ENCODE results near the gene RARA.

The RARA gene

DNA sequence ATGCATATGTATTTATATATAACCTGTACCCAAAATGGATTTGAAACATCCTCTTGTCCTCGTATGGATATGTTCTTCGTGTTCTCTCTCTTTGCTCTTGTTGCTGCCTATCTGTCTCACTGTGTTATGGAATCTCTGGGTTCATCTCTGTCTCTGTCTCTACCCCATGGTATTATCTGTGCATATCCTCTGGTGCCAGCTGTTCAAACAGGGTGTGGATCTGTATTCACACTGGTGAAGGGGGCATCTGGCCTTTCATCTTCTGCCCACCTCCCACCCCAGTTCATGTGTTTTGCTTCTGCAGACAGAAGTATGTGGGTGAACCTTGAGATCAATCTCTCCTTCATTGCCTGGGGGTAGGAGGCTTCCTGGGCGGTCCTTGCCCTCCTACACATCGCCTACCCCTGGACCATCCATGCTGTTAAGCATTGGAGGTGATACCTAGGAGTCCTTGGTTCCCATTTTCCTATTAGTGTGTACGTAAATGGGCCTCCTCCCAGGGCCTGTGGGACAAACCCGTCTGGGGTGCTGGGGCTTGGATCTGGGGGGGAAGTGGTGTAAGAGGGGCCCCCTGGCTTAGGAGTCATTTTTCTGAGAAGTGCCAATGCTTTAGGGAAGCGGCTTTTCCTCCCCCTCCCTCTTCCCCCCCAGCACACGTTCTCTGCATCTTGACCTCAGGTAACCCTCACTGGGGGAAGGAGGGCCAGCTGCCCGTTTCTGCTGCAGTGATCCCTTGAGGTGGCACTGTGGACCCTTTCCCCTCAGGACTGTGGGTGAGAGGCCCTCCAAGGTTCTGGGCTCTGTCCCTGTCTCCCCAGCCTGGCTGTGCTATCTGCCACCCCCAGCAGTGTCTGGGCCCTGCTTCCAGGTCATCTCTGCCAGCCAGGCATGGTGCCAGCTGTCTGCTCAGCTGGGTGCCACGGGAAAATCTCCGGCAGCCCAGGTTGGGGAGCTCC lies 21.1 kb downstream of the RARA start:
- DNase-seq: no peak

DNA sequence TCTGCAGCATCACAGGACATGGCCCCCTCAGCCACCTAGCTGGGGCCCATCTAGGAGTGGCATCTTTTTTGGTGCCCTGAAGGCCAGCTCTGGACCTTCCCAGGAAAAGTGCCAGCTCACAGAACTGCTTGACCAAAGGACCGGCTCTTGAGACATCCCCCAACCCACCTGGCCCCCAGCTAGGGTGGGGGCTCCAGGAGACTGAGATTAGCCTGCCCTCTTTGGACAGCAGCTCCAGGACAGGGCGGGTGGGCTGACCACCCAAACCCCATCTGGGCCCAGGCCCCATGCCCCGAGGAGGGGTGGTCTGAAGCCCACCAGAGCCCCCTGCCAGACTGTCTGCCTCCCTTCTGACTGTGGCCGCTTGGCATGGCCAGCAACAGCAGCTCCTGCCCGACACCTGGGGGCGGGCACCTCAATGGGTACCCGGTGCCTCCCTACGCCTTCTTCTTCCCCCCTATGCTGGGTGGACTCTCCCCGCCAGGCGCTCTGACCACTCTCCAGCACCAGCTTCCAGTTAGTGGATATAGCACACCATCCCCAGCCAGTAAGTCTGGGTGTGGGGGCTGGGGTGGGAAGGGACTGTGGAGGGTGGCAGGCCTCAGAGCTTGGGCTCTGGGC lies 22.0 kb downstream of the RARA start:
- no peak for DNase-seq

DNA sequence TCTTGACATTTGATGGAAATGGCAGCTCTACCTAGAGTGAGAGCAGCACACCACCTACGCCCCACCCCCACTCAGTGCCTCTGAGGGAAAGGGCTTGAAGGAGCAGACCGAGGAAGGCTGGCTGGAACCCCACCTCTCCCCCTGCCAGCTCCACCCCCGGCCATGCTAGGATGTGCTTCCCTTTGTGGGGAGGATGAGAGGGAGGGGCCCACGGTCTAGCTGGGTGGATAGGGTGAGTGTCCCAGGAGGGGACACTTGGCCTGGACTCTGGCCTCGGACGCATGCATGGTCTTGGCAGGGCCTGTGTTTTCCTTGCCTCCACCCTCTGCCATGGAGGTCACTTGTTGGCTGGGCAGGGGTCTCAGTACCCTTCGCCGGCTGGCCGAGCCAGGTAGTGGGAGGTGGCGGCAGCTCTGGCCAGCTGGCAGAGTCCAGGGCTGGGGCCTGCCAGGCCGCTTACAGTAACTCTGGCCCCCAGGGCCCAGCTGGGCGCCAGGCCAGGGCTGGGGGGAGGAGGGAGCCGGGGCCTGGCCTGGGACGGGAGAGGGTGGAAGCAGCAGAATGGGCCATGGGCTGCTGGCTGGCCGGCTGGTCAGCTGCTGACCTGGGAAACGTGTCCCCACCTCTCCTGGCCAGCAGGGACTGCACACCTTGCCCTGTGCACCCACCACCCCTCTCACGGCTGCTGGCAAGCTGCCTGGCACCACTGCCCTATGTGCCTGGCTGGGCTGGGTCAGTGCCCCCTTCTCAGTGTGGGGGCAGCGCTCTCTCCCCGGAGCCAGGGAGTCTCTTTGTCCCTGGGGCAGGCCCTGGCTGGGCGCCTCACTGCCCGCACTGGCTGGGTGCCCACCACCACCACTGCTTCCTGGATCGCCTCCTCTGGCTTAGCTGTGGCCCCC lies 23.0 kb downstream of the RARA start:
- no peak for DNase-seq

DNA sequence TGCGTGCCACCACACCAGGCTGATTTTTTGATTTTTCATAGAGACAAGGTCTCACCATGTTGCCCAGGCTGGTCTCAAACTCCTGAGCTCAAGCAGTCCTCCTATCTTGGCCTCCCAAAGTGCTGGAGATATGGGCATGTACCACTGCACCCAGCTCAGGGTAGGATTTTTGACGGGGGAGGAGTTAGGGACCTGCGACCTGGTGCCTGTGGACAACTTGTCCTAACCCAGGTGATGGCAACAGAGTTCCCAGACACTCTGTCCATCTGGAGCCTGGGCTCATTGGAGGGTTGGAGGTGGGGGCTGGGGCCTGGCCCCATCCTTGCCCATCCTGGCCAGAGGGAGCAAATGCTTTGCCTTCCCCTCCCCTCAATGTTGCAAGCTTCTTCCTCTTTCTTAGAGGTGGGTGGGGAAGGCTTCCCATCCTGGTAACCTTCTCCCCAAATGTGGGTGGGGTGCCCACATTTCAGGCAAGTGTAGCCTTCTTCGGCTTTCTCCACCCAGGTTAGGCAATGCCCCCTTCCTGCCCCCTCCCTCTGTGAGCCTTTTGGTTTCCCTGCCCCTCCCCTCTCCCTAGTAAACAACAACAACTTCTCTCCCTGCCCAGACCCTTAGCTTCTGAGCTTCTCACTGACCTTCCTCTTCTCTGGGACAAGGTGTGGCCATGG lies 24.9 kb downstream of the RARA start:
- DNase-seq: no peak

DNA sequence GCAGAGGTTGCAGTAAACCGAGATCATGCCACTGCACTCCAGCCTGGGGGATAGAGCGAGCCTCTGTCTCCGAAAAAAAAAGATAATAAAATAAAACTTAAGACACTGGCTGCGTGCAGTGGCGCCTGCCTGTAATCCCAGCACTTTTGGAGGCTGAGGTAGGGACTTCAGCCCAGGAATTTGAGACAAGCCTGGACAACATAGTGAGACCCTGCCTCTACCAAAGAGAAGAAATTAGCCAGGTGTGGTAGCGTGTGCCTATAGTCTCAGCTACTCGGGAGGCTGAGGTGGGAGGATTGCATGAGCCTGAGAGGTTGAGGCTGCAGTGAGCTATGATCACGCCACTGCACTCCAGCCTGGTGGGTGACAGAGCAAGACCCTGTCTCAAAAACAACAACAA lies 26.6 kb downstream of the RARA start:
- no peak for DNase-seq

DNA sequence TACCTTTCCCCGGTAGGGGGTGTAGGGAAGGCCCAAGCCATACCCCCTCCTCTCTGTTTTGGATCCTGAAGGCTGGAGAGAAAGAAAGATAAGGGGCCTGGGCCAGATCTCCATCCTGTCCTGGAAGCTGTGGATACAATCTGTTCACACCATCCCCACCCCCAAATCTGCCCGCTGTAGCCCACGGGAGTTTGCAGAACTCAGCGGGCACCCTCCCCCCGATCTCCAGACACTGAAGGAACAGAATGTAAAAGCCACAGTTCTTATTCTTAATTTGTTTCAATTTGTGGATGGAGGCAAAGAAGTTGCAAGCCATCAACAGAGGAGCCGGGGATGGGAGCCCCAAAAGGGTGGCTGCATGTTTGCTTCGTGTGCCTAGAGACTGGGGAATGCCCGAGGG lies 28.4 kb downstream of the RARA start:
- DNase-seq: no peak

DNA sequence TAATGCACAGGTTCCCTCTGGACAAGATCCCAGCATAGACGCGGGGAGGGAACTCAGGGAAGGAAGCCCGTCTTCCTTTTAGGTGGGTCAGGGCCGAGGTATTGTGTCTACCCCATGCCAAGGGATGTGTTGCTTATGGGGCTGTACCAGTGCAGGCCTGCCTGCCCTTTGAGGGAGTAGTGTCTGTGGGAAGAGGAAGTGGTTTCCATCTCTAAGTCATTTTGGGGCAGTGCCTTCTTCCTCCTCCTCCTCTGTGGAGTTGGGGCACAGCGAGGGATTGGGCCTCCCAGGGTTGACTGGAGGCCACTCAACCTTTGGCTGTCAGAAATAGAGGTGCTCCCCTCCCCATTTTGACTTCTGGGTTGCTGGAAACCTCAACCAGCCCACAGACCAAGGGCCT lies 29.1 kb downstream of the RARA start:
- DNase-seq: no peak

DNA sequence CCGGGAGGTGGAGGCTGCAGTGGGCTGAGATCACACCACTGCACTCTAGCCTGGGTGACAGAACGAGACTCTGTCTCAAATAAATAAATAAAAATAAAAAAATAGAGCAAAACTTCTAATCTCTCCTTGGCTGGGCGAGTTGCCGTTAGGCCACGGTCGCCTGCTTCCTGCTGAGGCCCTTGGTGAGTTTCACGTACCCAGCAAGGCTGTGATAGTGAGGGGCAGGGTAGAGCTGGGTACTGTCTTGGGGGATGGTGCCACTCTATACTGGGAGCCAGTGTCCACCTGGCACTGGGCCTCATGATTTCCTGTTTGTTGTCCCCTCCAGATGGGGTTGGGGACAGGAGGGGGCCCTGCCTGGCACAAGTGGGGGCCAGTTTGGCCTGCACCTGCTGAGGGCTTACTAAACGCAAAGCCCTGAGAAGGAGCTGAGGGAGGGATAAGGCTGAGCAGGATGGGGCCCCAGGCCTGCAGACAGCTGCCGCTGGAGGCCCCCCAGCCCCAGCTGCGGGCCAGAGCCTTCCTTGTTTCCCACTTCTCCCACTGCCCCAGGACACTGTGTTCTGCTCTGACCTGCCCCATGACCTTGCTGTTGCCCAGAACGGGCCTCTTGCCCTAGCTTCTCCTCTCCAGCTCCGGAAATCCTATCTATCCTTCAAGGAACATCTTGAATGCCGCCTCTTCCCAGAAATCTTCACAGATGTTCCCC lies 30.1 kb downstream of the RARA start:
- no peak for DNase-seq

DNA sequence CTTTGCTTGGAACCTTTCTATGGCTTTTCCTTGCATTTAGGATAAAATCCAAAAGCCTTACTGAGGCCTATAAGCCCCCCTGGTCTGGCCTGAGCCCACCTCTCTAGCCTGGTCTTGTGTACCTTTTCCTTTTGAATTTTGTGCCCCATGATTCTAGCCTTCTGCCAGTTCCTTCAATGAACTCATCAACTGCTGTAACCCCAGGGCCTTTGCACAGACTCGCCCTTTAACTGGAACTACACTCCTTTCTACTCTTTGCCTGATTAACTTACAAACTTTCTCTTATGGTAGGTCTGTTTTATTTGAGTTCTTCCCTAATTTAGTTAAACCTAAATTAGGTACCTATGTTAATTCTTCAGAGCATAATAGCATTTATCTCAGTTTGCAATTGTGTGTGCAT lies 31.3 kb downstream of the RARA start:
- no peak for DNase-seq

DNA sequence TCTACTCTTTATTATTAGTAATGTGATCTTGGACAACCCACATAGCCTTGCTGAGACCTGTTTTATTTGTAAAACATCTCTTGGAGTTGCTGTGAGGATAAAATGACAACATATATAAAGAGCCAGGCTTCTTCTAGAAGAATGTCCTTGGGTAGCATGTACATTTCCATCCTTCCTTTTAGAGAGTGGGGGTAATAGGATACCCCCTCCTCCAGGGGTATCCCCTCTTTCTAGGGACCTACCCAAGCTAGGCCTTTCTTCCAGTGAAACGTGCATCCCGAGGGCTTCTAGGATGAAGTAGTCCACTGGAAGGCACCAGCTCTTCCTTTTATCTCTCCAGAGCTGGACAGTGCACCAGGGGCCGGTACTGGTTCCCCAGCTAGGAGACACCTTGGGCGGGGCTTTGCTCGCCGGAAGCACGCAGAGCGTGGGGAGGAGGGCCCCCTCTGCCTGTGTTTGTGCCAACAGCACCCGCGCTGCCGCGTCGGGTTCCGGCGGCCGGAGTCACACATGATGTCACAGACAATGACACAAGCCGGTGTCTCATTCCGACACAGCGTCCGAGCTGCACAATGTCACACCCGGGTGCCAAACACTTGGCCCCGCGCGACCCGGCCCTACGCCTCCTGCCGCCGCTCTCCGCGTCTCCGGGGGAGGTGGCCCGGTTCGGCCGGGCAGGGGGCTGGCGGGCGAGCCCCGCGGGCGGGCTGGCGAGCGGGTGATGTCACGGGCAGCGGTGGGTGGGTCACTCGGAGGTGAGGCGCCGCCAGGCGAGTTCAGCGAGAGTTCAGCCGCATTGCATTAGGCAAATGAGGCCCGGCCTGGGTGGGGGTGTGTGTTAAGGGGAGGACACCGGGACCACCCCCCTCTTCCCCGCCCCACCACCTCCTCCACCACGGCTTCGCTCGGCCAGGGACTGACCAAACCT lies 32.2 kb downstream of the RARA start:
- peak; percentile 70 for DNase-seq

DNA sequence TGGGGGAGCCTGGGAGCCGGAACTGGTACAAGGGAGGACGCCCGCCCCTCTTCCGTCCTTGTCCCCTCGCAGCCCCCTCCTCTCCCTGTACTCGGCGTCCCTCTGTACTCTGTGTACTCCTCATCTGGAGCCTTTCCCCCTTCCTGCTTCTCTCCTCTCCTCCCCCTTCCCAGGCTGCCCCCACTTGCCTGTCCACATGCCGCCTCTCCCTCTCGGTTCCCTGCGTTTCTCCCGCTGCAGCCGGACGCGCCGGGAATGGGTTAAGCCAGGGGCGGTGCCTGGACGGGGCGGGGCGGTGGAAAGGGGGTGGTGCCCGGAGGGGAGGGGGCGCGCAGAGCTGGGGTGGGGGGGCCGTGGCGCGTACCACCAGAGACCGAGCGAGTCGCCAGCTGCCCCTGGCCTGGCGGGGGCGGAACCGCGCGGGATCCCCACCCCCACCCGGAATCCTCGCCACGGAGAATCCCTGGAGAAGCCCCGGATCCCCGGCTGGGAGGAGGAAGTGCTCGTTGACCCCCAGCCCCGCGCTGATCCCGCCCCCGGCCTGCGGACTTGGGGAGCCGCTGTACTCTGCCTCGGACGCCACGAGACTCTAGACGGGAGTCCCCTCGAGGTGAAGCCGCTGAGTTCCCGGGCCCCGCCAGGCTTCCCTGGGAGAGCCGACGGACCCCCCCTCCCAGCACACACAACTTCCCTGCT lies 33.0 kb downstream of the RARA start:
- DNase-seq: peak; percentile 40

DNA sequence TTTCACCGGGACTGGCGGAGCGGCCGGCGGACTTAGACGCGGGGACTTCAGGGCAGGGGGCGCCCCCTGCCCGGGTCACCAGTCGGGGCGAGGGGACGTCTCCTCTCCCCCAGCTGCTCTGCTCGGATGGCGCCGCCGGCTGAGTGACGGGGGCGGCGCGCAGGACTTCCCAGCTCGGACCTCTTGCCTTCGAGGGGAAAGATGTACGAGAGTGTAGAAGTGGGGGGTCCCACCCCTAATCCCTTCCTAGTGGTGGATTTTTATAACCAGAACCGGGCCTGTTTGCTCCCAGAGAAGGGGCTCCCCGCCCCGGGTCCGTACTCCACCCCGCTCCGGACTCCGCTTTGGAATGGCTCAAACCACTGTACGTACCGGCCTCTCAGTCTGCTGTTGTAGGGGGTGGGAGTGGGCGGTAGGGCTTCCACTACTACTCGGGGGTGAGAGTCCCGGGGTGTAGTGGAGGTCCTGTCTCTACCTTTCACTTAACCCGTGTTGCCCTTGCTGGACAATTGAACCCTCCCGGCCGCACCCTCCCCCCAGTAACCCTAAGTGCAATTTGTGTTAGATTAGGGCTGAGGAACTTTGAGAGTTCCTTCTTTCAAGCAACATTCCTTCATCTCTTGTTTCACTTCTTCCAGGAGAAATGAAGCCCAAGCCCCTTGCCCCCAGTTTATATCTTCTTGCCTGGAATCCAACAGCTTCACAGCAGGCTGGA lies 33.7 kb downstream of the RARA start:
- no peak for DNase-seq

DNA sequence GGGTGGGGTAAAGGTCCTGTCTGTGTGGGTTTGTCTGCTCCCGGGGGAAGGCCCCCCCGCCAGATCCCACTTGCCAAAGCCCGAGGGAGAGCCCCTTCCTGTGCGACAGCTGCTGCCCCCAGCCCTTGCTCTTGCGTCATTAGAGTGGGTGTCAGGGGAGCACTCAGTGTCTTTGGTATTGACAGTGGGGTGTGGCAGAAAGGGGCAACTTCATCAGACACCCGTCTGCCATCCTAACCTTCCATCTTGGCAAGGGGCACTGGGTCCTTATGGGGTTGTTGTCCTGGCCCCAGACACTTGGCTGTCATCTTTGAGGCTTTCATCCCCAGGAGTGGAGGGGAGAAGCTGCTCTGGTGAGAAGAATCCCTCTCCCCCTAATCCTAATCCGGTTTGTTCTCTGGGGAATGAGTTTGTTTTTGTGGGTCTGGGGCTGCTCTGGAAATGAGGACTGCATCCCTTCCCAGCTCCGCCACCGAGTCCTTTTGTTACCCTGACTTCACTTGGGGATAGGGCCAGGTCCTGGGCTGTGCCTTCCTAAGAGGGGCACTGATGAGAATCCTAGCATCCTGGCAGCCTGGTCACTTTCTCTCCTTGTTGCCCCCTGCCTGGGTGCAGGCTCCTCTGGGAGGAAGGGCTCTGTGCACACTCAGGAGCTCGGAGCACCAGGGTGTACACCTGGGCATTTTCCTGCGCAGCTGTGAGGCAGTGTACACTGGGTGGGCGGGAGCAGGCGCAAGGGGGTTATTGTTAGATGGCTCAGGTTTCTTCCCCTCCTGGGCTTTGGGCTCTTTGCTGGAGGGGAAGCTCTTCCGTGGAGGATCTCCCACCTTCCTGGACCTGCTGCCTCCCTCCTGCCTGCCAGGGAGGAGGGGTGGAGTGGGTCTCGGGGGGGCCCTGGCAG lies 34.5 kb downstream of the RARA start:
- DNase-seq: peak; percentile 87

DNA sequence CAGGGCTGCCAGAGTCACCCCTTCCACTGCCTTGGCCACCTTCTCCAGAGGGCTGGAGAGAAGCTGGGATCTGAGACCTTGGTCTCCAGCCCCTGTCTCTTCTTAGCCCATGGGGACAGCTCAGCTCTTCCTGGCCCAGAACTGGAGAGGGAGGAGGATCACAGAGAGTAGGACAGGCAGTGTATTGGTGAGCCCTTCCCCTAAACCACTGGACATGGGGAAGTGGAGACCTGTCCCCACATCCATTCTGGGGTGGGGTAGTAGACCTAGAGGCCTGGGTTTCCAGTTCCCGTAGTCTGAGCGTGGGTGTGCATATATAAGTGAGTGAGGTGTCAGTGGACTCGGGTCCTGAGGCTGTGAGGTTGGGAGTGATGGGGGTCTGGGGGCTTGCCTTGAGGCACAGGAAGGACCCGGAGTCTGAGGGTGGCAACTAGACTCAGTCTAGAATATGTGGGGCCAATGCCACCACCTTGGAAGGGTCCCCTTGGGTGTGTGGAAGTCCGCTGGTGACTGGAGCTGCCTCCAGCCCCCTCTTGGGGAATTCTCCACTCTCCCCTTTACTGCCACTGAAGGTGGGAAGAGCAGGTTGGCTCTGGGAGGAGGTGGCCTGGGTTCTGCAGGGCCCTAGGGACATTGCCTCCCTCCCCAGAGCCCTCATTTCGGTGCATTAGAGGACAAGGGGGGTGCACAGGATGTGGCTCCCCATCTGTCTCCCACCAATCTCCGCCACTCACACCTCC lies 35.6 kb downstream of the RARA start:
- DNase-seq: peak; percentile 60

DNA sequence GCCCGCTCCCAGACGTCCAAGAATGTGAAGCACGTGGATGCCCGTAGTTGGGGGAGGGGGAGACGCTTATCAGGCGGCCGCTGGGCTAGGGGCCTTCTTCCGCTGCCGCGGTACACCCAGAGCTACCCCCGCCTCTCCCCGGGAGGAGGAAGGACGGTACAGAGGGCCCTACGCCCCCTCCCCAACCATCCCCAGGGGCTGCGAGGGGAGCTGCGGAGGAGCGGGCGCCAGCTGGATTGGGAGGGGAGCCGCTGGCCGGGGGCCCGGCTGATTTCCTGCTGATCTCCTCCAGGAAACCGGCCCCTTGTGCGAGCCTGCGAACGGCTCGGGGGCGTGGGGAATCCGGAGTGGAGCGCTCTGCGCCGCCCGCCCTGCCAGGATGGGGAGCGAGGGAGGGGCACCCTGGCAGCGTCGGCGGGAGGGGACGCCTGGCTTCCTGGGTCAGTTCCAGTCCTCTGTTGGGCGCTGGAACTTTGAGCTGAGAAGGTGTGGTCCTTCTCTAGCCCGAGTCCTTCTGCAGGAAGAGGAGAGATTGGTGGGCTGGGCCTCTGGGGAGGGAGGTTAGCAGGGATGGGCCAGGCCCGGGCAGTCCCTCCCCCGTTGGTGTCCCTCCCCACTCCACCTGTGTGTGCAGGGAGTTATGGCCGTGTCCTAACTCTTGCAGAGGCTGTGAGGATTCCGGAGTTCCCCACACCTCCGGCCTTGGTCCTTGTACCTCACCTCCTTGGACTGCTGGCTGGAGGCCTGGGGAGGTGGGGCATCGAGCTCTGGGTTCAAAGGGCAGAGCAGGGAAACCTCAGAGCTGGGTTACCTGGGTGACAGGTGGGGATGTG lies 36.4 kb downstream of the RARA start:
- DNase-seq: peak; percentile 26

DNA sequence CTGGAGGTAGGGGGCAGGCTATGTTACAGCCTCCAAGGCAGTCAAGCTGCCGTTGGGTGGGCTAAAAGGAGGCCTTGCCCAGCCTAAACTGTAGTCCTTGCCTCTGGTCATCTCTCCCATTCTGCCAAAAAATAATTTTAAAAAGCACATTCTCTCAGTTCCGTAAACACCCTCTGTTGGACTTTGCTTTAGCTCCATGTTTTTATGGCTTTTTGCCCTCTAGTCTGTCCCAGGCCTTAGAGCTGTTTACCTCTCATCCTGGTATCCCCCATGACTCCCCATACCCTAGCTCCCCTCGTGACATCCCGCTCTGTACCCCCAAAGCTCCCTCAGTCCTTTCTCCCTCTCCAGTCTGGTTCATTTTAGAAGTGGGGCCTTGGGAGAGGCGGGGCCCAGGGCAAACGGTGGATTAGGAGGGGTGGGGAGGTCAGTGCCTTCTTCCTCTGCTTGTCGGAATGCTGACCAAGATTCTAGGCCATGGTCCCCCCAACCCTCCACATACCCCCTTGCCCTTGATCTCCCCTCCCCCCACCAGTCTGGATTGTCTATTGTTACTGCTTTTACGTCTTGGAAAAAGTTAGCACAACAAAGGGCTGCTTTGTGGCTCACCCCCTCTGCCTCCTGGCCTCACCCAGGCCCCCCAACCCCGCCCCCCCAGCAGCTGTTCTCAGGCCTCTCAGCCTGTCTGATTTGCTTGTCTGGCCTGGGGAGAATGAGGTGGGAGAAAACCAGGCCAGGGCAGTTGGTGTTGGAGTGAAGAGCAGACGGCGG lies 37.2 kb downstream of the RARA start:
- no peak for DNase-seq
